HEK293T (cell line): ENCODE results near the gene RMDN2.

Experiments
- BHLHE40 ChIP-seq: fragments of 450-650 bp; IDR thresholded peaks from 2 replicates; pipeline ENCODE4 v1.6.1; 2016; ENCODE audit warnings: mild to moderate bottlenecking, moderate library complexity, borderline replicate concordance
- FOXA1 ChIP-seq: fragments of 450-650 bp; IDR thresholded peaks from 2 replicates; pipeline ENCODE4 v1.6.1; 2016; ENCODE audit warnings: mild to moderate bottlenecking
- FOXK2 ChIP-seq: fragments of 450-650 bp; IDR thresholded peaks from 2 replicates; pipeline ENCODE4 v1.6.1; 2016; ENCODE audit warnings: mild to moderate bottlenecking
- HDGF ChIP-seq: fragments of 450-650 bp; IDR thresholded peaks from 2 replicates; pipeline ENCODE4 v1.6.1; 2017; ENCODE audit warnings: antibody characterized with exemption, borderline replicate concordance
- LEF1 ChIP-seq: fragments of 450-650 bp; IDR thresholded peaks from 2 replicates; pipeline ENCODE4 v1.6.1; 2017; ENCODE audit warnings: mild to moderate bottlenecking, borderline replicate concordance
- NFRKB ChIP-seq: fragments of 450-650 bp; IDR thresholded peaks from 2 replicates; pipeline ENCODE4 v1.6.1; 2016; ENCODE audit warnings: mild to moderate bottlenecking, moderate library complexity
- SP1 ChIP-seq: fragments of 450-650 bp; IDR thresholded peaks from 2 replicates; pipeline ENCODE4 v1.6.1; 2017
- SUZ12 ChIP-seq: fragments of 450-650 bp; IDR thresholded peaks from 2 replicates; pipeline ENCODE4 v1.6.1; 2016; ENCODE audit warnings: mild to moderate bottlenecking
- TARDBP ChIP-seq: fragments of 450-650 bp; IDR thresholded peaks from 2 replicates; pipeline ENCODE4 v1.6.1; 2016
- ZNF384 ChIP-seq: fragments of 450-650 bp; IDR thresholded peaks from 2 replicates; pipeline ENCODE4 v1.6.1; 2016
- TF ChIP-seq, protein P1 (sequence below): fragments of 450-650 bp; IDR thresholded peaks from 2 replicates; pipeline ENCODE4 v1.6.1; 2016

DNA sequence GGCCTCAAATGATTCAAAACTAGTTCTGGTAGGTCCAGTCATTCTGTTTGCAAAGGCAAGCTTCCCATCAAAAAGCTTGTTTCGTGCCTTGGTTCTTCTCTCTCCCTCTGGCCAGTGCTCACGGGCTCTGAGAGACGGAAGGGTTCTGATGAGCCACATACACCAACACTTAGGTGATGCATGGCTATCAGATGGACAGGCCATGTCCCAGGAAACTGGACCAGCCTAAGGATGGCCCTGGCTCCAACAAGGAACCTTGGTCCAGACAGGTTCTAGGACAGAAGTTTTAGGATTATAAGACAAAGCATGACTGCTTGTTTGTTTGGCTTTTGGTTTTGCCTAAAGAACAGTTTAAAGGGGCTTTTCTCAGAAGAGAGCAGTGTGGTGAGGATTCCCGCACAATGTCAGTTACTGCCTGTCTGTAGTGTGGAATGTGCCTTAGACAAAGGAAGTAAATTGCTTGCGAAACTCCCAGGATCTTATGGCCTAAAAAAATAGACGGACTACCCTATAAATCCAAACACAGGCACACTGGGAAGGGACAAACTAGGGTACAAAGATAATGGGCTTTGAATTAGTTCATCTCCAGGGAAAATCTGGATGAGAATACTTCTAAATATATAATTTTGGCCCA, 140.5 kb downstream of the RMDN2 start:
- TF ChIP-seq FOXK2 = no peak
- no peak for TF ChIP-seq SP1
- TF ChIP-seq SUZ12 = no peak
- no peak for TF ChIP-seq ZNF384
- no peak for TF ChIP-seq TARDBP
- TF ChIP-seq NFRKB = no peak
- no peak for TF ChIP-seq LEF1
- no peak for TF ChIP-seq BHLHE40
- no peak for TF ChIP-seq HDGF
- TF ChIP-seq, protein P1, sequence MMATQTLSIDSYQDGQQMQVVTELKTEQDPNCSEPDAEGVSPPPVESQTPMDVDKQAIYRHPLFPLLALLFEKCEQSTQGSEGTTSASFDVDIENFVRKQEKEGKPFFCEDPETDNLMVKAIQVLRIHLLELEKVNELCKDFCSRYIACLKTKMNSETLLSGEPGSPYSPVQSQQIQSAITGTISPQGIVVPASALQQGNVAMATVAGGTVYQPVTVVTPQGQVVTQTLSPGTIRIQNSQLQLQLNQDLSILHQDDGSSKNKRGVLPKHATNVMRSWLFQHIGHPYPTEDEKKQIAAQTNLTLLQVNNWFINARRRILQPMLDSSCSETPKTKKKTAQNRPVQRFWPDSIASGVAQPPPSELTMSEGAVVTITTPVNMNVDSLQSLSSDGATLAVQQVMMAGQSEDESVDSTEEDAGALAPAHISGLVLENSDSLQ = no peak
- no peak for TF ChIP-seq FOXA1
